ELF-1 (cell line): ENCODE data around the gene PLPP1.

ENCODE experiments used
- DNase-seq: peaks from one replicate; pipeline ENCODE4 v3.0.0-alpha.2; 2016; ENCODE audit warnings: low read depth, low spot score

Gene PLPP1

GRCh38 chr5:55534436-55535198 is at the start of gene PLPP1:
PLPP1 (minus strand) TSS chr5:55534964; CDS start chr5:55534629, 335 bp downstream.
- peak; percentile 93 for DNase-seq

- DNase-seq = no peak
Measured at GRCh38 chr5:55583578-55583977, 48.8 kb upstream of the PLPP1 start.

GRCh38 chr5:55582256-55582655 is 47.5 kb upstream of the PLPP1 start:
- no peak for DNase-seq

GRCh38 chr5:55580042-55580441 is 45.3 kb upstream of the PLPP1 start:
- DNase-seq = no peak

GRCh38 chr5:55578771-55579170 is 44.0 kb upstream of the PLPP1 start:
- no peak for DNase-seq

GRCh38 chr5:55577353-55578060 is 42.7 kb upstream of the PLPP1 start:
- DNase-seq = no peak

GRCh38 chr5:55576661-55577060 is 41.9 kb upstream of the PLPP1 start:
- DNase-seq = no peak

- no peak for DNase-seq
Measured at GRCh38 chr5:55575815-55576583, 41.2 kb upstream of the PLPP1 start.

- no peak for DNase-seq
Measured at GRCh38 chr5:55572600-55572999, 37.8 kb upstream of the PLPP1 start.

GRCh38 chr5:55572020-55572419 is 37.3 kb upstream of the PLPP1 start:
- DNase-seq = no peak

- no peak for DNase-seq
Measured at GRCh38 chr5:55570570-55570969, 35.8 kb upstream of the PLPP1 start.

- peak; percentile 42 for DNase-seq
Measured at GRCh38 chr5:55570026-55570425, 35.3 kb upstream of the PLPP1 start.

GRCh38 chr5:55569513-55569865 is 34.7 kb upstream of the PLPP1 start:
- no peak for DNase-seq

GRCh38 chr5:55568654-55569512 is 34.1 kb upstream of the PLPP1 start:
- peak; percentile 28 for DNase-seq

GRCh38 chr5:55564721-55565120 is 30.0 kb upstream of the PLPP1 start:
- DNase-seq = no peak

GRCh38 chr5:55558484-55558883 is 23.7 kb upstream of the PLPP1 start:
- no peak for DNase-seq

GRCh38 chr5:55557123-55557522 is 22.4 kb upstream of the PLPP1 start:
- DNase-seq = no peak

- DNase-seq = no peak
Measured at GRCh38 chr5:55554585-55555202, 19.9 kb upstream of the PLPP1 start.

GRCh38 chr5:55551904-55552303 is 17.1 kb upstream of the PLPP1 start:
- DNase-seq = no peak

GRCh38 chr5:55551358-55551757 is 16.6 kb upstream of the PLPP1 start:
- no peak for DNase-seq

GRCh38 chr5:55547781-55548180 is 13.0 kb upstream of the PLPP1 start:
- no peak for DNase-seq
